ENCODE data around the gene ATP2B3. TPM values are rescaled to one million over a fixed set of nuclear protein-coding genes. Genes with fewer than 3 reads are reported as not detected.

Gene ATP2B3
- total RNA-seq, 2 donors from 2014 or later: not detected

GRCh38 chrX:153623310-153624029, 106.0 kb downstream of the ATP2B3 start:
- Mint-ChIP-seq H3K27ac (no peak overlapping the region), H3K36me3 (ENCODE audit: insufficient read depth in 2 of 2) (no peaks in the 10 kb centered on the region), H3K27me3 (ENCODE audit: low read depth) (peaks cover 6% of the 10 kb centered on the region), H3K9me3 (no peaks in the 10 kb centered on the region), H3K4me3 (no peak overlapping the region), H3K4me1 (ENCODE audit: low read depth) (no peaks in the 10 kb centered on the region)
- ATAC-seq (replicated peaks in 1 of 2): no peak
- no peak for DNase-seq

GRCh38 chrX:153624196-153625091, 107.0 kb downstream of the ATP2B3 start:
- no peak overlapping the region for H3K4me3 Mint-ChIP-seq
- no peaks in the 10 kb centered on the region for H3K9me3 Mint-ChIP-seq
- no peaks in the 10 kb centered on the region for H3K4me1 Mint-ChIP-seq (ENCODE audit: low read depth)
- no peak overlapping the region for H3K27ac Mint-ChIP-seq
- no peaks in the 10 kb centered on the region for H3K27me3 Mint-ChIP-seq (ENCODE audit: low read depth)
- DNase-seq (no peak), ATAC-seq (replicated peaks in 1 of 2) (no peak)
- H3K36me3 Mint-ChIP-seq (ENCODE audit: insufficient read depth in 2 of 2): no peaks in the 10 kb centered on the region

GRCh38 chrX:153625271-153626024, 108.0 kb downstream of the ATP2B3 start:
- no peak for ATAC-seq (replicated peaks in 1 of 2)
- H3K27me3 Mint-ChIP-seq (ENCODE audit: low read depth): no peaks in the 10 kb centered on the region
- no peaks in the 10 kb centered on the region for H3K9me3 Mint-ChIP-seq

GRCh38 chrX:153626025-153626633, 108.7 kb downstream of the ATP2B3 start:
- H3K27me3 Mint-ChIP-seq (ENCODE audit: low read depth): peaks cover 4% of the 10 kb centered on the region
- ATAC-seq (replicated peaks in 1 of 2): no peak
- H3K4me3 Mint-ChIP-seq: no peak overlapping the region
- no peak overlapping the region for H3K27ac Mint-ChIP-seq
- peaks cover 0 to 3% of the 10 kb centered on the region in 2 donors for H3K9me3 Mint-ChIP-seq
- no peak for DNase-seq
- peaks cover 0 to 3% of the 10 kb centered on the region in 2 donors for H3K36me3 Mint-ChIP-seq (ENCODE audit: insufficient read depth in 2 of 2)
- no peaks in the 10 kb centered on the region for H3K4me1 Mint-ChIP-seq (ENCODE audit: low read depth)

More at GRCh38 chrX:153625271-153626024, 108.0 kb downstream of the ATP2B3 start:
- Mint-ChIP-seq H3K4me1 (ENCODE audit: low read depth) (no peaks in the 10 kb centered on the region), H3K36me3 (ENCODE audit: insufficient read depth in 2 of 2) (no peaks in the 10 kb centered on the region), H3K27ac (no peak overlapping the region), H3K4me3 (no peak overlapping the region)
- DNase-seq: no peak

GRCh38 chrX:153626863-153627674, 109.6 kb downstream of the ATP2B3 start:
- no peaks in the 10 kb centered on the region for H3K4me1 Mint-ChIP-seq (ENCODE audit: low read depth)
- ATAC-seq (replicated peaks in 1 of 2) (no peak), DNase-seq (no peak)
- H3K9me3 Mint-ChIP-seq: peaks cover 0 to 4% of the 10 kb centered on the region in 2 donors
- no peak overlapping the region for H3K4me3 Mint-ChIP-seq
- peaks cover 0 to 4% of the 10 kb centered on the region in 2 donors for H3K36me3 Mint-ChIP-seq (ENCODE audit: insufficient read depth in 2 of 2)
- peaks cover 7% of the 10 kb centered on the region for H3K27me3 Mint-ChIP-seq (ENCODE audit: low read depth)
- H3K27ac Mint-ChIP-seq: no peak overlapping the region

- ATAC-seq (replicated peaks in 1 of 2) (no peak), DNase-seq (no peak)
- Mint-ChIP-seq H3K27ac (no peak overlapping the region), H3K4me3 (no peak overlapping the region), H3K4me1 (ENCODE audit: low read depth) (no peaks in the 10 kb centered on the region), H3K9me3 (peaks cover 0 to 4% of the 10 kb centered on the region in 2 donors), H3K36me3 (ENCODE audit: insufficient read depth in 2 of 2) (peaks cover 0 to 4% of the 10 kb centered on the region in 2 donors), H3K27me3 (ENCODE audit: low read depth) (peaks cover 7% of the 10 kb centered on the region)
These were observed 110.3 kb downstream of the ATP2B3 start for GRCh38 chrX:153627675-153628111.

GRCh38 chrX:153628129-153628528, 110.7 kb downstream of the ATP2B3 start:
- peaks cover 7% of the 10 kb centered on the region for H3K27me3 Mint-ChIP-seq (ENCODE audit: low read depth)
- no peaks in the 10 kb centered on the region for H3K4me1 Mint-ChIP-seq (ENCODE audit: low read depth)
- no peak overlapping the region for H3K4me3 Mint-ChIP-seq
- no peak for ATAC-seq (replicated peaks in 1 of 2)
- no peak for DNase-seq
- no peak overlapping the region for H3K27ac Mint-ChIP-seq
- peaks cover 0 to 4% of the 10 kb centered on the region in 2 donors for H3K9me3 Mint-ChIP-seq
- peaks cover 0 to 4% of the 10 kb centered on the region in 2 donors for H3K36me3 Mint-ChIP-seq (ENCODE audit: insufficient read depth in 2 of 2)

GRCh38 chrX:153628665-153629064, 111.2 kb downstream of the ATP2B3 start:
- ATAC-seq (replicated peaks in 1 of 2): no peak
- peaks cover 0 to 4% of the 10 kb centered on the region in 2 donors for H3K36me3 Mint-ChIP-seq (ENCODE audit: insufficient read depth in 2 of 2)

GRCh38 chrX:153631346-153631745, 113.9 kb downstream of the ATP2B3 start:
- ATAC-seq (replicated peaks in 1 of 2) (no peak), DNase-seq (no peak)
- H3K27me3 Mint-ChIP-seq (ENCODE audit: low read depth): peaks cover 7% of the 10 kb centered on the region
- H3K4me1 Mint-ChIP-seq (ENCODE audit: low read depth): no peaks in the 10 kb centered on the region
- no peak overlapping the region for H3K4me3 Mint-ChIP-seq
- no peak overlapping the region for H3K27ac Mint-ChIP-seq
- H3K36me3 Mint-ChIP-seq (ENCODE audit: insufficient read depth in 2 of 2): peaks cover 0 to 4% of the 10 kb centered on the region in 2 donors
- peaks cover 0 to 4% of the 10 kb centered on the region in 2 donors for H3K9me3 Mint-ChIP-seq

More at GRCh38 chrX:153628665-153629064, 111.2 kb downstream of the ATP2B3 start:
- Mint-ChIP-seq H3K4me3 (no peak overlapping the region), H3K9me3 (peaks cover 0 to 4% of the 10 kb centered on the region in 2 donors), H3K4me1 (ENCODE audit: low read depth) (no peaks in the 10 kb centered on the region), H3K27me3 (ENCODE audit: low read depth) (peaks cover 7% of the 10 kb centered on the region), H3K27ac (no peak overlapping the region)
- DNase-seq: no peak

- H3K4me3 Mint-ChIP-seq: no peak overlapping the region
- peaks cover 0 to 4% of the 10 kb centered on the region in 2 donors for H3K36me3 Mint-ChIP-seq (ENCODE audit: insufficient read depth in 2 of 2)
- peaks cover 0 to 4% of the 10 kb centered on the region in 2 donors for H3K9me3 Mint-ChIP-seq
- H3K27me3 Mint-ChIP-seq (ENCODE audit: low read depth): peaks cover 7% of the 10 kb centered on the region
- ATAC-seq (replicated peaks in 1 of 2): no peak
- no peak overlapping the region for H3K27ac Mint-ChIP-seq
- H3K4me1 Mint-ChIP-seq (ENCODE audit: low read depth): no peaks in the 10 kb centered on the region
- no peak for DNase-seq
These were observed 114.6 kb downstream of the ATP2B3 start for GRCh38 chrX:153631907-153632594.

All from activated T-cell treated with anti-CD3 and anti-CD28 coated beads, Interleukin-2, amount 50 U/mL, for 72 hours (primary cell).